Kidney epithelial cell (primary cell): ENCODE results near the gene PROM1. TPM values are rescaled to one million over a fixed set of nuclear protein-coding genes. Genes with fewer than 3 reads are reported as not detected.

ENCODE experiments used
- DNase-seq: peaks from one replicate; pipeline ENCODE4 v3.0.0-alpha.2; 2010; ENCODE audit warnings: low read depth
- H3K27me3 ChIP-seq: 2 replicates; pipeline ENCODE4 v1.6.0; 2011; ENCODE audit warnings: low read length; ENCODE audit not compliant: control insufficient read depth, insufficient read depth
- H3K36me3 ChIP-seq: 2 replicates; pipeline ENCODE4 v1.5.1; 2011; ENCODE audit warnings: low read length; ENCODE audit not compliant: control insufficient read depth, insufficient read depth
- H3K4me3 ChIP-seq: 2 replicates; pipeline ENCODE4 v1.5.1; 2011; ENCODE audit warnings: low read depth, mild to moderate bottlenecking, control low read depth, low read length
- total RNA-seq: library from RNA; depleted of rRNA; stranded (reverse); fragments of >200 nt; gene quantifications from 2 replicates; pipeline ENCODE4 v1.2.3, GENCODE V29; 2015
- TF ChIP-seq, protein P1 (sequence below): IDR thresholded peaks from 2 replicates; pipeline ENCODE4 v1.5.1; 2011; ENCODE audit warnings: mild to moderate bottlenecking, moderate library complexity, low read length, control low read depth, inconsistent platforms; ENCODE audit not compliant: insufficient read depth, poor library complexity, severe bottlenecking

Gene PROM1
- total RNA-seq, 1 donor from 2014 or later = 69.0 TPM

- H3K4me3 ChIP-seq = no peak overlapping the region
- TF ChIP-seq, protein P1, sequence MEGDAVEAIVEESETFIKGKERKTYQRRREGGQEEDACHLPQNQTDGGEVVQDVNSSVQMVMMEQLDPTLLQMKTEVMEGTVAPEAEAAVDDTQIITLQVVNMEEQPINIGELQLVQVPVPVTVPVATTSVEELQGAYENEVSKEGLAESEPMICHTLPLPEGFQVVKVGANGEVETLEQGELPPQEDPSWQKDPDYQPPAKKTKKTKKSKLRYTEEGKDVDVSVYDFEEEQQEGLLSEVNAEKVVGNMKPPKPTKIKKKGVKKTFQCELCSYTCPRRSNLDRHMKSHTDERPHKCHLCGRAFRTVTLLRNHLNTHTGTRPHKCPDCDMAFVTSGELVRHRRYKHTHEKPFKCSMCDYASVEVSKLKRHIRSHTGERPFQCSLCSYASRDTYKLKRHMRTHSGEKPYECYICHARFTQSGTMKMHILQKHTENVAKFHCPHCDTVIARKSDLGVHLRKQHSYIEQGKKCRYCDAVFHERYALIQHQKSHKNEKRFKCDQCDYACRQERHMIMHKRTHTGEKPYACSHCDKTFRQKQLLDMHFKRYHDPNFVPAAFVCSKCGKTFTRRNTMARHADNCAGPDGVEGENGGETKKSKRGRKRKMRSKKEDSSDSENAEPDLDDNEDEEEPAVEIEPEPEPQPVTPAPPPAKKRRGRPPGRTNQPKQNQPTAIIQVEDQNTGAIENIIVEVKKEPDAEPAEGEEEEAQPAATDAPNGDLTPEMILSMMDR = no peak
- no peaks in the 10 kb centered on the region for H3K27me3 ChIP-seq
- no peak for DNase-seq
- H3K36me3 ChIP-seq = no peaks in the 10 kb centered on the region
Observed at GRCh38 chr4:15963576-15963975, 120.2 kb downstream of the PROM1 start.

DNA sequence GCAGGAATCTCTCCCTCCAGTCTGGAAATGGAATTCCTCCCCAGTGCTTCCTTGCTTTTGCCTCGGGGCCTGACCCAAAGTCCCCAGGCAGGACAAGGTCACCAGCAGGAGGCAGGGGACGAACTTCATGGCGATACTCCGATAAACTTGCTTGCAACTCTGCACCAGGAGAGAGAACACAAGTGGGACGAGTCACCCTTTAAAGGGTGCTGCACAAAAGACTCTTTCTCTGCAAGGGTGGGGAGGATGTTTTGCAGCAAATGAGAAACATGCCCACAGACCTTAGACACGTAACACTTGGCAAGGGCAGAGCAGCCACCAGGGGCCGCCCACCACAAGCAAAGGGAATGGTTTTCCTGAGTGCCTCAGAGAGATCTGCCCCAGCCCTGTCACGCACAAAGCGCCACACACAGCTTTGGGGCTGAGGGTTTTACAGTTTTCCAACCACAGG is 120.8 kb downstream of the PROM1 start, which contains the start of gene FGFBP2:
FGFBP2 (minus strand) TSS at position 175 of the 451 bp plus-strand sequence; CDS start at position 129, 46 bp downstream.
- H3K36me3 ChIP-seq = no peaks in the 10 kb centered on the region
- DNase-seq = no peak
- TF ChIP-seq, protein P1 = peak; percentile 81
- H3K27me3 ChIP-seq = no peaks in the 10 kb centered on the region
- no peak within 1 kb of the TSS for H3K4me3 ChIP-seq

DNA sequence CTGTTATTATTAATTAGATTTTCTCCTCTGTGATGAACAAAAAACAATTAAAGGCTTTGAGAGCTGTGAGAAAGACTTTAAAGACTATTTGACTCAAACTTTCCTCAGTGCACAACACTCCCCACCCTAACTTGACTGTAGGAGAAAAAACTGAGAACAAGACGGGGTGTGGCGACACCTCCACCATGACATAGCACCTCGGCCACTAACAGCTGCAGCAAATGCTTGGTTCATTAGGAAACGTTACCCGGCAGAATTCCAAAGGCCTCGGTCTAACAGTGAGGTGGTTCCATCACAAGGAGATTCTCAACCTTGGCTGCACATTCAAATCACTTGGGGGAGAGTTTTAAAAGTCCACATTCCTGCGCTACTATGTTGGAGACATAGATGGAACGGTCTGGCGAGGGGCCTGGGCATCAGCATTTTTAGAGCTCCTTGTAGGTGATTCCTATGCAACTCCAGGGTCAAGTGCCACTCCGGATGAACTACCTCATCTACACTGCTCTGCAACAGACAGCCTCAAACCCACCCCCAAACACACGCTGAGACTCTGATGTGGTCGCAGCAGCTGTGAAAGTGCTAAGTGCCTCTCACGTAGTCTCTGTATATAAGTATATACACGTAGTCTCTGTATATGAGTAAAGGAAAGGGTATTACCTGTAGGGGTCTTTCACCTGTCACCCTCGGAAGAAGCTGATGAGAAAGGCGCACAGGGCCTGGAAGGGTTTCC is 121.9 kb downstream of the PROM1 start:
- Histone ChIP-seq H3K27me3 (no peaks in the 10 kb centered on the region), H3K4me3 (no peak overlapping the region), H3K36me3 (no peaks in the 10 kb centered on the region)
- TF ChIP-seq, protein P1 = no peak
- no peak for DNase-seq

- H3K27me3 ChIP-seq = no peaks in the 10 kb centered on the region
- TF ChIP-seq, protein P1 = no peak
- H3K36me3 ChIP-seq = no peaks in the 10 kb centered on the region
- DNase-seq = no peak
- no peak overlapping the region for H3K4me3 ChIP-seq
Observed at GRCh38 chr4:15958562-15958961, 125.3 kb downstream of the PROM1 start.

GRCh38 chr4:15956179-15956850 is 127.5 kb downstream of the PROM1 start:
- TF ChIP-seq, protein P1 = peak; percentile 96
- no peak for DNase-seq
- Histone ChIP-seq H3K27me3 (no peaks in the 10 kb centered on the region), H3K4me3 (no peak overlapping the region), H3K36me3 (no peaks in the 10 kb centered on the region)
